IMR-90 (cell line): ENCODE results near the gene PHF21A. TPM values are rescaled to one million over a fixed set of nuclear protein-coding genes. Genes with fewer than 3 reads are reported as not detected.

ENCODE experiments used
- ATAC-seq: fragments of 200-7000 bp; cut with Tn5 transposase; 2 replicates; pipeline ENCODE4 v1.9.1; 2020; ENCODE audit warnings: low read depth, mild to moderate bottlenecking, moderate library complexity
- BruUV-seq: library from RNA; stranded (reverse); fragments of 400-500 nt; replicated peaks from 2 replicates; lab custom pipeline; 2021; lab: Mats Ljungman, UMichigan
- CTCF ChIA-PET: fragments of 300-600 bp; formaldehyde crosslinking; extraction: SDS; loops from one replicate; lab custom pipeline; 2021; ENCODE audit warnings: antibody characterized with exemption; lab: Yijun Ruan, JAX
- POLR2A ChIA-PET: fragments of 300-600 bp; sonication (Branson Sonifier 250); formaldehyde crosslinking; loops from one replicate; lab custom pipeline; 2022; ENCODE audit warnings: antibody characterized with exemption; ENCODE audit not compliant: unreplicated experiment; lab: Charles Lee
- DNase-seq: peaks from one replicate; pipeline ENCODE4 v3.0.0; 2013
- H2AFZ ChIP-seq: replicated peaks from 2 replicates; pipeline ENCODE3; 2013; ENCODE audit warnings: low read length, mild to moderate bottlenecking; ENCODE audit not compliant: poor library complexity
- H2AK5ac ChIP-seq: 2 replicates; pipeline ENCODE4 v1.6.1; 2013; ENCODE audit warnings: low read depth, low read length, inconsistent platforms
- H2AK9ac ChIP-seq: replicated peaks from 2 replicates; pipeline ENCODE3; 2013; ENCODE audit warnings: mild to moderate bottlenecking, low read depth, low read length, moderate library complexity; ENCODE audit not compliant: poor library complexity
- H2BK120ac ChIP-seq: 2 replicates; pipeline ENCODE4 v1.6.1; 2013; ENCODE audit warnings: low read depth, low read length, inconsistent platforms
- H2BK15ac ChIP-seq: 3 replicates; pipeline ENCODE4 v1.6.1; 2013; ENCODE audit warnings: low read depth, low read length, inconsistent platforms
- H2BK20ac ChIP-seq: 2 replicates; pipeline ENCODE4 v1.6.1; 2013; ENCODE audit warnings: low read depth, mild to moderate bottlenecking, inconsistent platforms, low read length, moderate library complexity
- H2BK5ac ChIP-seq: 2 replicates; pipeline ENCODE4 v1.6.1; 2013; ENCODE audit warnings: mild to moderate bottlenecking, low read depth, low read length, inconsistent platforms; ENCODE audit not compliant: poor library complexity, severe bottlenecking
- H3K14ac ChIP-seq: replicated peaks from 2 replicates; pipeline ENCODE4 v1.6.1; 2013; ENCODE audit warnings: low read depth, low read length, inconsistent platforms
- H3K18ac ChIP-seq: 2 replicates; pipeline ENCODE4 v1.6.1; 2013; ENCODE audit warnings: low read depth, low read length, control low read depth
- H3K23ac ChIP-seq: 2 replicates; pipeline ENCODE4 v1.6.1; 2013; ENCODE audit warnings: low read depth, low read length, inconsistent platforms
- H3K27ac ChIP-seq: 2 replicates; pipeline ENCODE4 v1.5.1; 2013; ENCODE audit warnings: mild to moderate bottlenecking, control low read depth, low read length; ENCODE audit not compliant: insufficient read depth
- H3K27me3 ChIP-seq: 2 replicates; pipeline ENCODE4 v1.6.1; 2013; ENCODE audit warnings: low read length; ENCODE audit not compliant: control insufficient read depth, insufficient read depth
- H3K36me3 ChIP-seq: 2 replicates; pipeline ENCODE4 v1.6.1; 2013; ENCODE audit warnings: low read length, mixed read lengths; ENCODE audit not compliant: control insufficient read depth, insufficient read depth
- H3K4ac ChIP-seq: 2 replicates; pipeline ENCODE4 v1.6.1; 2013; ENCODE audit warnings: low read depth, low read length, inconsistent platforms
- H3K4me1 ChIP-seq: 2 replicates; pipeline ENCODE4 v1.6.1; 2013; ENCODE audit warnings: low read length, mixed read lengths; ENCODE audit not compliant: control insufficient read depth, insufficient read depth
- H3K4me2 ChIP-seq: 2 replicates; pipeline ENCODE4 v1.6.1; 2013; ENCODE audit warnings: low read depth, mild to moderate bottlenecking, control low read depth, low read length, moderate library complexity
- H3K4me3 ChIP-seq: 2 replicates; pipeline ENCODE4 v1.5.1; 2013; ENCODE audit warnings: low read depth, mild to moderate bottlenecking, control low read depth, low read length, moderate library complexity; ENCODE audit not compliant: insufficient read depth
- H3K56ac ChIP-seq: 2 replicates; pipeline ENCODE4 v1.6.1; 2013; ENCODE audit warnings: low read length, inconsistent platforms; ENCODE audit not compliant: insufficient read depth; ENCODE audit errors: extremely low read depth
- H3K79me1 ChIP-seq, 2 experiments: 2 replicates each; pipeline ENCODE4 v1.6.1; 2013; ENCODE audit warnings: low read length in 2 of 2, inconsistent platforms in 1 of 2, low read depth in 1 of 2
- H3K9ac ChIP-seq: 2 replicates; pipeline ENCODE4 v1.6.1; 2013; ENCODE audit warnings: low read depth, low read length, control low read depth
- H3K9me1 ChIP-seq: 2 replicates; pipeline ENCODE4 v1.6.1; 2013; ENCODE audit warnings: low read length, inconsistent platforms; ENCODE audit not compliant: insufficient read depth
- H3K9me3 ChIP-seq: 2 replicates; pipeline ENCODE4 v1.6.1; 2013; ENCODE audit warnings: low read length; ENCODE audit not compliant: control insufficient read depth, insufficient read depth
- H4K20me1 ChIP-seq: 2 replicates; pipeline ENCODE4 v1.6.1; 2013; ENCODE audit warnings: low read length, inconsistent platforms; ENCODE audit not compliant: insufficient read depth
- H4K5ac ChIP-seq: 2 replicates; pipeline ENCODE4 v1.6.1; 2013; ENCODE audit warnings: mild to moderate bottlenecking, low read depth, low read length, control low read depth
- H4K8ac ChIP-seq, 2 experiments: 2 replicates each; pipeline ENCODE4 v1.6.1; 2013; ENCODE audit warnings: low read depth in 2 of 2, low read length in 2 of 2, control low read depth in 1 of 2, inconsistent platforms in 1 of 2
- H4K91ac ChIP-seq: 2 replicates; pipeline ENCODE4 v1.6.1; 2013; ENCODE audit warnings: low read depth, low read length, inconsistent platforms; ENCODE audit not compliant: insufficient read depth
- BHLHE40 ChIP-seq: fragments of 150-350 bp; IDR thresholded peaks from 2 replicates; pipeline ENCODE4 v1.6.1; 2016; ENCODE audit warnings: mild to moderate bottlenecking, low read depth, low read length
- CHD1 ChIP-seq: IDR thresholded peaks from 2 replicates; pipeline ENCODE4 v1.6.1; 2012; ENCODE audit warnings: low read depth, low read length, improper control_type of control experiment
- MAFK ChIP-seq: IDR thresholded peaks from 2 replicates; pipeline ENCODE4 v1.6.1; 2012; ENCODE audit warnings: low read depth, low read length, improper control_type of control experiment
- POLR2A ChIP-seq: IDR thresholded peaks from 2 replicates; pipeline ENCODE4 v1.6.1; 2012; ENCODE audit warnings: mild to moderate bottlenecking, low read depth, low read length
- RAD21 ChIP-seq: IDR thresholded peaks from 2 replicates; pipeline ENCODE4 v1.6.1; 2012; ENCODE audit warnings: low read length, improper control_type of control experiment
- RCOR1 ChIP-seq: IDR thresholded peaks from 2 replicates; pipeline ENCODE4 v1.6.1; 2012; ENCODE audit warnings: mild to moderate bottlenecking, low read length, improper control_type of control experiment; ENCODE audit not compliant: insufficient replicate concordance
- RFX5 ChIP-seq: IDR thresholded peaks from 2 replicates; pipeline ENCODE4 v1.8.0; 2012; ENCODE audit warnings: low read depth, mild to moderate bottlenecking, low read length, moderate library complexity
- SMC3 ChIP-seq: fragments of 150-350 bp; IDR thresholded peaks from 2 replicates; pipeline ENCODE4 v1.6.1; 2016; ENCODE audit warnings: low read depth, mild to moderate bottlenecking, antibody characterized with exemption, low read length, moderate library complexity
- WGBS, 2 experiments: methylation state at CpG; one replicate each; pipeline versions ENCODE4 v1.1.5 to v1.1.7; 2013; ENCODE audit warnings: missing lambda C conversion rate in 2 of 2; ENCODE audit not compliant: insufficient read length in 1 of 2; ENCODE audit errors: extremely low coverage in 2 of 2; 5-methylcytosine and 5-hydroxymethylcytosine counted together
- dilution Hi-C: fragments of 300-500 bp; cut with HindIII; formaldehyde crosslinking; loops from one replicate; pipeline ENCODE4 v1.14.3; 2018; ENCODE audit warnings: low sequenced_read_pairs; ENCODE audit not compliant: unreplicated experiment
- in situ Hi-C: fragments of 300-500 bp; cut with MboI; formaldehyde crosslinking; loops from 3 replicates; pipeline ENCODE4 v1.14.3; 2019; ENCODE audit warnings: low sequenced_read_pairs, inconsistent platforms, mixed read lengths
- intact Hi-C: fragments of 100-400 bp; cut with micrococcal nuclease; formaldehyde crosslinking; loops from 2 replicates; pipeline ENCODE4 v1.10.0; 2022
- polyA plus RNA-seq, 3 experiments: library from polyadenylated mRNA; depleted of rRNA; stranded (reverse); fragments of >200 nt; gene quantifications; 2 replicates each; pipeline ENCODE4 v1.2.3, GENCODE V29; 2012; ENCODE audit warnings: low replicate concordance in 1 of 3
- total RNA-seq: library from RNA; depleted of rRNA; stranded (reverse); fragments of >200 nt; gene quantifications from 2 replicates; pipeline ENCODE4 v1.2.3, GENCODE V29; 2012
- TF ChIP-seq, protein P1 (sequence below): fragments of 150-350 bp; IDR thresholded peaks from 2 replicates; pipeline ENCODE4 v1.6.1; 2016; ENCODE audit warnings: low read depth, mild to moderate bottlenecking, low read length, moderate library complexity, borderline replicate concordance

The PHF21A gene
- total and polyA plus RNA-seq, 2 of the 4 experiments (the other 2 are of a cell fraction): 9.0 to 20.6 TPM

DNA sequence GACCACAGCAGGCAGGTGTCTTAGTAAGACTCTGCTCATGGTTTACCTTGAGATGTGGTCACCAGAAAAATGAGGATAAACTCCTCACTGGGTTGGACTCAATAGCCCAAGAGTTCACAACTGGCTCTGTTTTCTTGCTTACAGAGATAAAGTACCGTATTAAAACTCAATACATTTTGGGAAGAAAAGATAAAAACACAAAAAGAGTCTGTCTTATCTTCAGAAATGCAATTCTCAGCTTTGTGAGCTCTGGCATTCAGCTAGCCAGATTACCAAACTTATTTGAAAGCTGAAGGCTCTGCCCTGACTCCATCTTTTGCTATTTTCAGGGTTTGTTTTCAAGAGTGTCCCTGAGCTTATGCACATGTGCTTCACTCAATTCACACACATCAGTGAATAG, 75.4 kb downstream of the PHF21A start:
- Histone ChIP-seq H4K8ac (no peak overlapping the region), H3K14ac (no peak overlapping the region), H3K56ac (no peak overlapping the region), H3K9ac (no peak overlapping the region), H2BK120ac (no peak overlapping the region), H2BK5ac (no peak overlapping the region), H3K27ac (no peak overlapping the region), H4K20me1 (peaks cover 15% of the 10 kb centered on the region; the same call in 1 of the 2 replicates), H3K9me3 (no peaks in the 10 kb centered on the region), H3K4me2 (no peak overlapping the region), H2BK20ac (no peak overlapping the region), H3K23ac (no peak overlapping the region), H3K27me3 (no peaks in the 10 kb centered on the region), H4K91ac (no peak overlapping the region), H3K79me1 (peaks cover 18 to 40% of the 10 kb centered on the region in 2 experiments), H2AK5ac (no peak overlapping the region), H3K4ac (no peak overlapping the region), H2BK15ac (no peak overlapping the region), H2AK9ac (no peak overlapping the region), H3K4me3 (no peak overlapping the region), H3K9me1 (peaks cover 3% of the 10 kb centered on the region), H3K4me1 (peaks cover 11% of the 10 kb centered on the region), H3K18ac (no peak overlapping the region), H4K5ac (no peak overlapping the region), H3K36me3 (no peaks in the 10 kb centered on the region; the same call in 1 of the 2 replicates), H2AFZ (no peak overlapping the region)
- no peak for ATAC-seq
- no TSS peak for BruUV-seq
- no peak for DNase-seq
- TF ChIP-seq SMC3 (no peak), RCOR1 (no peak), BHLHE40 (no peak), MAFK (no peak), RFX5 (no peak), CHD1 (no peak), RAD21 (no peak), POLR2A (no peak)
- TF ChIP-seq, protein P1, sequence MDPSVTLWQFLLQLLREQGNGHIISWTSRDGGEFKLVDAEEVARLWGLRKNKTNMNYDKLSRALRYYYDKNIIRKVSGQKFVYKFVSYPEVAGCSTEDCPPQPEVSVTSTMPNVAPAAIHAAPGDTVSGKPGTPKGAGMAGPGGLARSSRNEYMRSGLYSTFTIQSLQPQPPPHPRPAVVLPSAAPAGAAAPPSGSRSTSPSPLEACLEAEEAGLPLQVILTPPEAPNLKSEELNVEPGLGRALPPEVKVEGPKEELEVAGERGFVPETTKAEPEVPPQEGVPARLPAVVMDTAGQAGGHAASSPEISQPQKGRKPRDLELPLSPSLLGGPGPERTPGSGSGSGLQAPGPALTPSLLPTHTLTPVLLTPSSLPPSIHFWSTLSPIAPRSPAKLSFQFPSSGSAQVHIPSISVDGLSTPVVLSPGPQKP: no peak
- no CpG with 5 or more reads among the region's 1 CpG for WGBS, 2 experiments
- in situ Hi-C loops: no loop called here
- dilution Hi-C loops: no loop called here
- ChIA-PET POLR2A (no interaction called here), CTCF (no interaction called here)
- intact Hi-C loops: loop anchor here (5.0 kb wide), 1 partner anchor 71 kb away; no protein-coding TSS in a partner anchor
